HG03066 (cell line): ENCODE measurements around the gene CHAC1.

Experiments
- ATAC-seq: cut with Tn5 transposase; IDR thresholded peaks from one replicate; pipeline ENCODE4 v1.9.1; 2021; ENCODE audit warnings: low read depth; ENCODE audit not compliant: unreplicated experiment

CHAC1 gene, protein sequence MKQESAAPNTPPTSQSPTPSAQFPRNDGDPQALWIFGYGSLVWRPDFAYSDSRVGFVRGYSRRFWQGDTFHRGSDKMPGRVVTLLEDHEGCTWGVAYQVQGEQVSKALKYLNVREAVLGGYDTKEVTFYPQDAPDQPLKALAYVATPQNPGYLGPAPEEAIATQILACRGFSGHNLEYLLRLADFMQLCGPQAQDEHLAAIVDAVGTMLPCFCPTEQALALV

DNA sequence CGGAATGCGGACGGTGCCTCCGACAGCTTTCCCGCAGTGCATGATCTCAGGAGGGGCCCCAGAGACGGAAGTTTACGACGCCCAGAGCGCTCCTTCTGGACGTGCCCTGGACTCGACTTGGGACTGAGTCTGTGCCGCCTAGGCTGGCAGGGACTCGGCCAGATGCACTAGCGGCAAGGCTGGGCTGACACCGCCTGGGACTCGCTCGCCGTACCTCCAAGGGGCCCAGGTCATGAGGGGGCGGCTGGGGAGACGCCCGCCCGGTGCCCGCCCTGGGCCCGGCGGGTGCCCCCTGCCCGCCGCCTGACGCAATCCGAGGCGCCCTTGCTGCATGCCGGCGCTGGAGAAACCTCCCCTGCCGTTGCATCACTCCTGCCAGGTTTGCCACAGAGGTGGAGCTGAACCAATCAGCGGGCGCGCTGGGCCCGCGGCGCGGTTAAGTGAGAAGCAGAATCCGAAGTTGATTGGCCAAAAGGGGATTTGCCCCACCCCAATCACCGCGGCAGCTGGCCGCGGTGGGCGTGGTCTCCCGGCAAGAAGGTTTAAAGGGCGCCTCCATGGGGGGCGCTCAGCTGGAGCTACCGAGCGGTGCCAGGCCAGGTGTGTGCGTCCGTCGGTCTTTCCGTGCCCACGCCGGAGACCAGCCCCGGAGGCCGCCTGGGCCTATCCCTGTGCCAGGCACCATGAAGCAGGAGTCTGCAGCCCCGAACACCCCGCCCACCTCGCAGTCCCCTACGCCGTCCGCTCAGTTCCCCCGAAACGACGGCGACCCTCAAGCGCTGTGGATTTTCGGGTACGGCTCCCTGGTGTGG is at the start of gene CHAC1:
CHAC1 (plus strand) TSS at position 571 of the 812 bp plus-strand sequence; CDS start at position 684, 113 bp downstream.
- ATAC-seq = peak; percentile 96

DNA sequence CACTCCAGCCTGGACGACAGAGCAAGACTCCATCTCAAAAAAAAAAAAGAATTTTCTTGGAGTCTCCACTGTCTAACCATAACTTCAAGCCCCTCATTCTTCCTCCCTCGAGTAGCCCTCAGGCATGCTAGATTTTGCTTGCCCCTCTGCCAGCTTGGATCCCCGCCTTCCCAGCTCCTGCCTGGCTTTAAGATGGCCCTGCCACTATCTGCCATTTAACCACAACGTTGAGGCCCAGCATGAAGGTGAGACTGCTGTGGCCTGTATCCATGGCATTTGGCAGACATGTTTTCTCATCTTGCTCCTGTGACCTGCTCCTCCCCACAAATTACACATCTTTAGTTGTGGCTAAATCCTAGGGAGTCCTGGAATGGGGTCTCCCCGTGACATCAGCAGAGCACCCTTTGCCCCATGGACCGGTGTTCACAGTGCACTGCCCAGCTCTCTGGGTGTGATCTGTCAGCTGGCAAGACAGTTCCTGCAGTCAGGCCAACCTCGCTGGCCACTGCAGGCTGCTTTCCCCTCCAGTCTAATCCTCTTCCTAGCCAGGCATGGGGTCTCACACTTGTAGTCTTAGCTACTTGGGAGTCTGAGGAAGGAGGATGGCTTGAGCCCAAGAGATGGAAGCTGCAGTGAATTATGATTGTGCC is 48.6 kb upstream of the CHAC1 start:
- no peak for ATAC-seq

DNA sequence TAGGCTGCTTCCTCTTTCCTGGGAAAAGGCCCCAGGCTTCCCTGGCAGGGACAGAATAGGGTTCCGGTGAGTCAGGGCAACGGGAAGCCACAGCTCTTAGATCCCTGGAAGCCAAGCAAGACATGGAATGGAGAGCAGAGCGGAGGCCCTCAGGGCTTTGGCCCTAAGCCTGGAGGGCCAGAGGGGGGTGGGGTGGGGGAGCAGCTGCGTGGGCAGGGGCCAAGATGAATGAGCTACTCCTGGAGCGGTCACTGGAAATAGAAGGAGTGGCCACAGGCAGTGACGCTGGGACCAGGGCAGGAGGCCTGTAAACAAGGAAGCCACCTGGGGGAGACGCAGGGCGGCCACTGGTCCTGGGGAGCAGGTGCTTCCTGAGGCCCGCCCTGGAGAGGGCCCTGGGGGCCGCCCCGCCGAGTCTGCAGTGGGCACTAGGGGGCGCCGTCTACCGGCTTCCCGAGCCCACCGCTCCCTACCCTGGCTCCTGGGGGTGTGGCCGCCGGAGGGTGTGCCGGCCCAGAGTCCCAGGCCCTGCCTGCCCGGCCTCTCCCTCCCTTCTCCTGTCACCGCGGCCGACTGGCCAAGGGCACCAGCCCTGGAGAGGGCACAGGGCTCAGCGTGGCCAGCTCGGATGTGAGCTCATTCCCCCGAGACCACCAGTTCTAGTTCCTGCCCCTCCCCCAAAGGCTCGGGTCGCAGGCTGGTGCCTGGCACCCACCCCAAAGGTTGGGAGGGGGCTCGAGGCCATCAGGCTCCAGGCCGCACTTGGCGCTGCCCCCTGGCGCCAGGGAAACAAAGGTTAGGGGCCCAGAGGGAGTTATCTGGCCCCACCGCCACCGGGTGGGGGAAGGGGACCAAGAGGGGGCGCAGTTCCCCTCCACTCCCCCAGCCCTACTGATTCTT is 46.9 kb upstream of the CHAC1 start:
- peak; percentile 74 for ATAC-seq

DNA sequence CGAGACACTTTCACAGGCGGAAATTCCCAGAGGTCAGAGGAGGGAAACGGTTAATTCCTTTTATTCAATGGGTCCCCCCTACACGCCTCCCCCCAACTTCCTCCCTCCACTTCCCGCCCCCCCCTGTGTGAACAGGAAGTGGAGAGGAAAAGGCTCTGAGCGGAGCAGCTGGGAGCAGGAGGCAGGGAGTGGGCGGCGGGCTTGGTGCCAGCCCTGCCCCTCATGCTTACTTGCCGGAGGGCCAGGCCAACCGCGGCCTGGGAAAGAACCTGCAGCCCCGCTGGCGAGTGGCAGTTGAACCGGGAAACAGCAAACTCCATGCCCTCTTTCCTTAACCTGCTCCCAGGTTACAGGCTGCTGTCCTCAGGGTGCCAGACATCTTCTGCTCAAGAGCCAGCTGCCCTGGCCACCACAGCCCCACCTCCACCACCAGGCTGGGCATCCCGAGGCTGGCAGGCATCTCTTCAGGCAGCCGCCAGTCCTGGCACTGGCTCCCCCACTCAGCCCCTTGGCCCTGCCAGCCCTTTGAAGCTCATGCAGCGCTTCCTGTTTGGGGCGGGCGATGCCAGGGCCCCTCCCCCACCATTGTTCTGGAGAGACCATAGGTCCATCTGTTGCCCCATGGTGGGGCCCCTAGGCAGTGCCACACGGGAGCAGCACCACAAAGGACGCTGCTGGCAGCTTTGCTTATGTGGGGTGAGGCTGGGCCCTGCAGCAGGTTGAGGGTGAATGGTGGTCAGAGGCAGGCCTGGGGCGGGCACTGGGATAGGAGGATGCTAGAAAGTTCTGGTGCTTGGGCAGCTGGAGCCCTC is 46.1 kb upstream of the CHAC1 start:
- ATAC-seq = no peak

DNA sequence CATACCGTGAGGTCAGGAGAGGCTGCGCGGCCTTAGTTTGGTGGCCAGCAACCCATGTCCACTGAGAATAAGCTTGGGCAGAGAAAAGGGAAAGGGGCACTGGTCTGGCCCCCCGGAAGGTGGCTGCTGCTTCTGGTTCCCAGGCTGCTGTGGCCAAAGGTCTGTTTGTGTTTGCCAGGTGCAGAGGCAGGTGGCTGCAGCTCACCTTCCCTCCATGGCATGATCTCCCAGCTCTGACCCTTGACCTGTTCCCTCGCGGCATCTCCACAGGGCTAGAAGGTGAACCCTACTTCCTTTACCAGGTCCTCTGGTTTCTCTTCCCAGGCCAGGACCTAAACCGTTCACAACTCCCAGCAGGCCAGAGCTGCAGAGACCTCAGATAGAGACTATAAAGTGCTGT is 45.2 kb upstream of the CHAC1 start:
- no peak for ATAC-seq

DNA sequence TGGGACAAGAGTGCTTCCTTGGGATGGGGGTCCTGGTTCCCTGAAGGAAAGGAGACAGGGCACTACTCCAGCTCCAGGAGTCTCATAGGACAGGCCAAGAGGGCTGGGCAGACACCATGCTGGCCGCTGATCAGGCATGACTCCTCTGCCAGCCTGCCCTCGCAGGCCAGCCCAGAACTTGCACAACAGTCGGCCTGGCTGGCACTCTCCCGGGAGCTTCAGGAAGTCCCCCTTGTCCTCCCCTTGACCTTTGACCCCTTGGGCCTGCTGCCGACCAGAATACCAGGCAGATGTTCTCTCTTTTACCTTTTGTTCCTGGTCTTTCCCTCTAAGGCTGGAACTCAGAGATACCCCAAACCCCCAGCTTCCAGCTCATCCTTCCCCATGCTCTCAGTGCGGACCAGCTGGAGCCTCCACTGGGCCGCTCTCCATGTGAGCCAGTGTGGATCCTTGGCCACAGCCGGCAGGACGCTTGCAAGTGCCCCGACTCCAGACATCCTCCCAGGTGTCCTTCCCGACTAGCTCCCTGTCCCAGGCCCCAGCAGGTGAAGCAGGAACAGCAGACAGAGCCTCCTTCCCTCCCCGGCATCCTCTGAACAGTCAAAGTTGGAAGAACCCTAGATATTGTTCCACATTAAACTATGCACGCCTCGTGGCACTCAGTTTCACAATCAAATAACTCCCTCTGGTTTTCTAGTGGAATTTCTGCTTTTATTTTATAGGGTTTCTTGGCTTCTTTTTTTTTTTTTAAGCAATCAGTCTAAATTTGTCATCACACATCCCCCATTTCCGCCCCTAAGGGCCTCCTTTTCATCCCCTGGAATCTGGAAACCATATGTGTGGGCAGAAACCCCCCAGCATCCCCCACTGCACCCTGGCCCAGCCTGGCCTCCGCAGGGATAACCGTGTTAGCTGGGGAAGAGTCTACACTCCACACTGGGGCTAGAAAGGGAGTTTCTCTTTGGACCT is 43.3 kb upstream of the CHAC1 start:
- ATAC-seq = no peak

DNA sequence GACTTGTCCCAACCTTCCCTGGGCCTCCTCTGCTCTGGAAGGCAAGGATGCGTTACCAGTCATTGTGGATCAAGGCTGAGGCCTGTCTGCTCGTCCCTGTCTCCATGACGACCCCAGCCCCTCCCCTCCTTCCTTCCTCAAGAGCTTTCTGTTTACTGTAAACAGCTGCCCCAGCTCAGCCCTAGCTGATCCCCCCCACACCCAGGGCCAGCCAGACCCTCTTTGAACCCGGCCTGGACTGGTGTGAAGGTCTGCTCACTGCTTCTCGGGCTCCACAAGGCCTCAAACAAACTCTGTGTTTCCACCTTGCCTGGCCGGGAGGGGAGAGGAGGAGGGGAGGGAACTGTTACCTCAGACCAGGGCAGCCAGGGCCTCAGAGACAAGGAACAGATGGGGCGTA is 42.1 kb upstream of the CHAC1 start:
- ATAC-seq = no peak

DNA sequence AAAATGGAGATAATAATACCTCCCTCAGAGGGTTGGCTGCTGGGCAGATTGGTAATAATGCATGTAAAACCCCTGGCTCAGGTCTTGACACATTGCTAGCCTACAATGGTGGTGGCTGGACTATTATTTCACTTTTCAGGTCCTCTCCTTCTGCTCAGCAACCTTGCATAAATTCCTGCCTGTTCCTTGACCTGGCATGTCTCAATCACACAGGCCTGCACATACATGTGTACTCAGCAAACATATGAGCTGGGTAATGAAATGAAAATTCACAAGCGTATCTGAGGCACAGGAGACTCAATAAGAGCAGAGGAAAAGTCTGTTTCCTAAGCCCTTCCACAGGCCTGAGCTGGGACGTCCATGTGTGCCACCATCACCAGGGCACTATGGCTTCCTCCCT is 41.6 kb upstream of the CHAC1 start:
- no peak for ATAC-seq

DNA sequence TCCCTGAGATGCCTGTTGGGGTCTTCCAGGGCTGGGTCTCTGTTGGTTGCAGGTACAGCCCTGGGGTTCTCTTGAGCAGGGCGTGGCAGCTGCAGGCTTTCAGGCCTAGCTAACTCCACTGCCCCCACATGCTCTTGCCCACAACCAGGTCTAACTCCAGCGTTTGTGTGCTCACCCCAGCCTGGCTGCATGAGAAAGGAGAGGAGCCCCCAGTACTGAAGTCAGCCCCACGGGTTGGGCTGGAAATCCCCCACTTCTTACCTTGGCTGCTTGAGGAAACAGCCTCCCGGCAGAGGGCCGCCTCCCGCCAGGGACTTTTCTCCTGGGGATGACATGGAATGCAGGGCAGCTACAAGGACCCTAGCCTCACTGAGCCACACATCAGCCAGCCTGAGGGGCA is 40.8 kb upstream of the CHAC1 start:
- ATAC-seq = no peak

DNA sequence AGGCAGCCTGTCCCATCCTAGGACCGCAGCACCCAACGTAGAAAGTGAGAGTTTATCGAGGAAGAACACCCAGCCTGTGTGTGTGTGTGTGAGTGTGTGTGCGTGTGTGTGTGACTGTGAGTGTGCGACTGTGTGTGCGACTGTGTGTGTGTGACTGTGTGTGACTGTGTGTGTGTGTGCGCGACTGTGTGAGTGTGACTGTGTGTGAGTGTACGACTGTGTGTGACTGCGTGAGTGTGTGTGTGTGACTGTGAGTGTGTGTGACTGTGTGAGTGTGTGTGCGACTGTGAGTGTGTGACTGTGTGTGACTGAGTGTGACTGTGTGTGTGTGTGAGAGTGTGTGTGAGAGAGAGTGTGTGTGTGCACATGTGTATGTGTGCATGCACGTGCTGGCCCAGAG is 39.3 kb upstream of the CHAC1 start:
- ATAC-seq = no peak

DNA sequence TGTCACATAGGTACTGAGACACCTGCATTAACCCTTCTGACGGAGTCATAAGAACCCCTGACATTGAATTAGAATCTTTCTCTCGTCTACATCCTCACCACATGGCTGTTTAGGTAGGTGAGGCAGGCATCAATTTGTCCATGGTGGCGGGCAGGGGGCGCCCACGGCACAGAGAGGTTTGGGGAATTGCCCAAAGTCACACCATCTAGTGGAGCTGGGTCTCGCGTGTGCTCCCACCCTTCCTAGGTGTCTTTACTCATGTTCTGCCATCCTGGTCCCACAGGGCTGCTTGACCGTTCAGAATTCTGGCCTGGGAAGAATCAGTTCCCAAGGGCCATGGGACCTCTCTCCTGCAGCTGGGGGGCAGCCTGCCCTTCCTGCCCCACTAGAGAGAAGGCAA is 38.8 kb upstream of the CHAC1 start:
- ATAC-seq = no peak

DNA sequence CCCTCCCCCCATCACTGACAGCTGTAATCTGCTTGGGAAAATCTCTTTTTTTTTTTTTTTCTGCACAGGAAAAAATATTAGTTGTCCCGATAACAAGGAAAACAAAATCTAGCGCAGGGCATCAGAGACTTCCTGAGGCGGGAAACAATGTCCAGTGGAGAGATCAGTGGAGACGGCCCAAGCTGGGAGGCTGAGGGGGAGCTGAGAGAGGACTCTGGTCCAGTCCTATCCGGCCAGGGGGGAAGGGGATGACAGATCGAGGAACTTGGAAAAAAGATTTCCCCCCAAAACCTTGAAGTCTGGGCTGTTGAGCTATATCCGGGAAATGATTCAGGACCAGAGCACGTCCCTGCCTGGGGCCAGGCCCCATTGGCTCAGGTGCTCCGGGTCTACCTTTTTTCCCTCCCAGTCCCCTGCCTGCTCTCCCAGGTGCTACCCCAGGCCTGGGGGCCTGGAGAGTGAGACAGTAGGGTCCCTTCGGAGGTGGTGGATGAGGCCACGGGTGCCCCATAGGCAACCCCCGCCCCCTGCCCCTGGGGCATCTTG is 38.1 kb upstream of the CHAC1 start:
- no peak for ATAC-seq

DNA sequence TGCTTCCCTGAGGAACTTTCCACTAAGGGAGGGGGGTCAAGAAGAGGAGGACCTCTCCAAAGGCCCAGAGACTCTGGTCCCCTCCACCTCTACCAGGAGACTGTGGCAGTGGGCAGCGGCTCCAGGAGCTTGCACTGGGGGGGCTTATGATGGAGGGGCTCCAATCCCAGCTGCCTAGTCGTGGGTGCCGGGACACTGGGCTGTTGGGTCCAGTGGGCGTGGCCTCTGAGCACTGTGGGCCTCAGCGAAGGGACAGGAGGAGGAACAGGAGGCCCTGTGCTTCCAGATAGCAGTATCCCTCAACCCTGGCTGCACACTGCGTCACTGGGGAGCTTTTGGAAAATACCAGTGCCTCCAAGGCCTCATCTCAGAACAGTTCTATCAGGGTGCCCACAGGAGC is 37.6 kb upstream of the CHAC1 start:
- no peak for ATAC-seq

DNA sequence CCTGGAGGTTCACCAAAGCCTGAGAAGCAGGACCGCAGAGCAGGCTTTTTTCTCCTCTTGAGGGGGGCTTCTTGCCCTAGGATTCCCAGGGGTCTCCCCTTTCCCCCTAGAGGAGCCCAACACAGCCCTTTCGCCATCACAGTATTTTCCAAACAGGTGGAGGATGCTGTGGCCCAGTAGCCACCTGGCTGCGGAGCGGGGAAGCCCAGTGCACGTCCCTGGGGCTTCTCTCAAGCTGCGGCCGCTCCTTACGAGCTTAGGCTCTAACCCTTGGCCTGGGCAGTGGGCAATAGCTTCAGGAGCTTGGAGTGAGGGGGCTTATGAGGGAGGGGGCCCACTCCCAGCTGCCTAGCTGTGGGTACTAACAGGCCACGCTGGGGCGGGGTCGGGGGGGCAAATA is 35.7 kb upstream of the CHAC1 start:
- ATAC-seq = no peak

DNA sequence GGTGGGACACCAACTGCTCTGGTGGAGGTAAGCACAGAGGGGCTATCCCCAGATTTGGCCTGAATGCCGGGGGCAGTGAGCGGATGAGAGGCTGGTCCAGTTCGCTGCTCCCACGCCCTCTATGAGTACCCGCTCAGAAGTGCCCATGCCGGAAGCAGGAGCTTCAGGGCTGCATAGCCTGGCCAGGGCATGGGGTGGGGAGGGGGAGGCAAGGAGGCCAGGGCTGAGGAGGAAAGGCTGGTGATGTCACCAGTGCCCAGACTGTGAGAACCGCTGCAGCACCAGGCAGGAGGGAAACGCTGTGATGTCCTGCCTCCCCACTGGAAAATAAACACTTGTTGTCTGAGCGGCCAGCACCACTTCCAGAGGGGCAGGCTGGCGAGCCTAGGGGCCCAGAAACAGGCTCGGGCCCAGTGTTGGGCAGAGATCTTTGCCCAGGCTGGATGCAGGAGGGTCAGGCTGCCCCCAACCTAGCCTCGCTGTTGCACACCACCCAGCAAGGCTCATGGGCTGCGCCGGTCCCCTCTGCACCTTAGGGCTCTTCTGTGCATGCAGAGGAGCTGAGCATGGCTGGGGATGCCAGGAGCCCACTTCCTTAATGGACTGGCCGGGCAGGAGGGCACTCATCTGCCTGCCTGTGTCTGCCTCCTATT is 35.0 kb upstream of the CHAC1 start:
- no peak for ATAC-seq

DNA sequence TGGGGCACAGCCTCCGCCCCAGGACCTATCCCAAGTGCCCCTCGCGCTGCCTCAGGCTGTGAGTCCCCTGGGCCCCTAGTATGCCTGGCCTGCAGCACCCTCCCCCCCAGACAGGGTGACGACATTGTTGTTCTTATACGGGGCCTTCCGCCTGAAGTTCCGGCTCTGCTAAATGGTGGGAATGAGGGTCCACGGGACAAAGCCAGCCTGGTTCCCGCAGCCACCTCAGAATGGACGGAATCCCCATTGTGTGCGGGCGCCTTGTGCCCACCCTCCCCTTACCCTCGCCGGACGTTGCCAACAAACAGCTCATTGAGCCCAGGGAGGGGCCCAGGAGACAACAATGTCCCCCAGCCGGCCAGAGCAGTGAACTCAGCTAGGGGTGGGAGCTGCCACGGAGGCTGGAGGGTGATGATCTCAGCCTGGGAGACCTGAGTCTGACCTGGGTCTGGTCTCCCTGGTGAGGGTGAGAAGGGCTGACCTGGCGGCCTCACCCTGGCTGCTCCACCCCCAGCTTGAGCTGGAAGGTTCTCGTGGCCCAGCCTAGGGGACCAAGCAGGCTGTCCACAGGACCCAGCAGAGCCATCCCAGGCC is 34.4 kb upstream of the CHAC1 start:
- ATAC-seq = no peak

DNA sequence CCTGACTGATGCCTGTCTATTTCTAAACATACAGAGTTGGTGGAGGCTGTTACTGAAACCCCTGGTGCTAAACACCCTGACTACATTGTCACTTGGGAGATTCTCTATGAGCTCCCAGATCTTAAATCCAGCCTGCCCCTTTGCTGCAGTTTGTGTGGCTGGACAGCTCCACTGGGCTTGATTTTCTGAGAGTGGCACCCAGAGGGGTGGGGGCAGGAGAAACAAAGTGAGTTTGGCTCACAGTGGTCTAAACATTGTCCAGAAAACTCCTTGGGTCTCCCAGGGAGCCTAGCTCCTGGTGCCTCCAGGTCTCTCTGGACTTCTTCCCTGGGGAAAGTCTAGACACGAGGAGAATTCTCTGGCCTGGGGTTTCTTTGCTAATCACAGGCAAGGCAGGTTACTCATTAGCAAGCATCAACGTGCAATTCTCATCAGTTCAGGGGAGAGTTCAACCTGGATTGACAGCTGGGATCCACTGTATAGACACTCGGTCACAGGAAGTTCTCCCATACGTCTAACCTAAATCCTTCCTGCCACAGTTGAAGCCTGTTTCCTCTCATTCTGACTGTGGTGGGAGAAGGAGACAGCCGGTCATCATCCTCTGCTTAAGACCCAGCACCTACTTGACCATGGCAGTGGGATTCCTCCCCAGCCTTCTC is 31.2 kb upstream of the CHAC1 start:
- ATAC-seq = no peak
